HG02763 (cell line): ENCODE measurements around the gene CERKL.
A peak's percentile ranks its signal among the peaks of the same experiment; 100 is the strongest.

Experiments
- ATAC-seq: cut with Tn5 transposase; IDR thresholded peaks from one replicate; pipeline ENCODE4 v1.9.1; 2021; ENCODE audit warnings: mild to moderate bottlenecking, moderate library complexity; ENCODE audit not compliant: unreplicated experiment

The CERKL gene

GRCh38 chr2:181628590-181629585, 28.0 kb downstream of the CERKL start:
- no peak for ATAC-seq

- ATAC-seq: no peak
Observed at GRCh38 chr2:181627545-181627944, 29.4 kb downstream of the CERKL start.

- ATAC-seq: no peak
Observed at GRCh38 chr2:181626671-181627070, 30.2 kb downstream of the CERKL start.

DNA sequence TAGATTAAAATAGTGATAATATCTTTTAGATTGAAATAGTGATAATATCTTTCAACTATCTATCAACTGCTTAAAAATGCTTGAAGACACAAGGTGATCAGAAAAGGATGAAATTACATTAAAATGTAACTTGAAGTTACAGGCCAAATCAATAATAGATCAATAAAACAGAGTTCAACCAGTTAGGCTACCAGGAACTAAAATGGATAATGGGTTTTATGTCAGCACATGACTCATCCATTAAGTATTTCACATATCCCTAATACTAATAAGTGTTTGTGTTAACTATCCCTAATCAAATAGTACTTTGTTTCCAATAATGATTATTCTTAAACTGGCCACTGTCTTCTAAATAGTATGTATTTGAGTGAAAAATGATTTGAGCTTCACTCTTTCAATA, 33.7 kb downstream of the CERKL start:
- ATAC-seq: no peak

- no peak for ATAC-seq
Observed at GRCh38 chr2:181621779-181622490, 35.0 kb downstream of the CERKL start.

DNA sequence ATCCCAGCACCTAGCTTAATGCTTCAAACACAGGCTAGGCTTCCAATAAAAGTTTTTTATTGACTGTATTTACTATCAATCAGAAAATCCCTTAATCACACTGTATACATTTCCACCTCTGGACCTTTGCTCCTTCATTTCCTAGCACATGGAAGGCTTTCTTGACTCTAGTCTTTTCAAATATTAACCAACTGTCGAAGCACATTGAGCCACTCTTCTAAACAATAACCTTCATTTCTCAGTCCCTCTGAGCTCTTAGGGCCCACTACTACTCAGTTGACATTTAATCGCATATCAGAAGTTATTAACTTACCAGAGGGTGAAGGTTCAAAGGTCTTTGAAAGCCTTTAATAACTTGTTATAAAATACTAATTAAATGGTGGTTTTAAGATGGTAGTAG, 37.4 kb downstream of the CERKL start:
- ATAC-seq: no peak

DNA sequence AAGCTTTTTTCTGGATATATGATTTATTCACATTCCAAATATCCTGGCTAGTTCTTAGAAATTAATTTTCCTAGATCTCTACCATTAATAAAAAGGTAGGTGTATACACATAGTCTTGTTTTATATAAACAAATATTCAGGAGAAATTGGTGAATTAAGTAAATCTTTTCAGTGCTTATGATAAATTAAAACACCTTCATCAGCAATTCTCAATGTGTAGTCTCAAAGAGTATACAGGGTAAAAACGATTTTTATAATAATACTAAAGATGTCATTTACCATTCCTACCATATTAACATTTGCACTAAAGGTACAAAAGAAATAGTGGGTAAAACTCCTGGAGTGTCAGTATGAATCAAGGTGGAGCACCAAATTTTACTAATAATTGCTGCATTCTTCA, 40.2 kb downstream of the CERKL start:
- no peak for ATAC-seq

GRCh38 chr2:181614874-181615638, 41.8 kb downstream of the CERKL start:
- no peak for ATAC-seq

DNA sequence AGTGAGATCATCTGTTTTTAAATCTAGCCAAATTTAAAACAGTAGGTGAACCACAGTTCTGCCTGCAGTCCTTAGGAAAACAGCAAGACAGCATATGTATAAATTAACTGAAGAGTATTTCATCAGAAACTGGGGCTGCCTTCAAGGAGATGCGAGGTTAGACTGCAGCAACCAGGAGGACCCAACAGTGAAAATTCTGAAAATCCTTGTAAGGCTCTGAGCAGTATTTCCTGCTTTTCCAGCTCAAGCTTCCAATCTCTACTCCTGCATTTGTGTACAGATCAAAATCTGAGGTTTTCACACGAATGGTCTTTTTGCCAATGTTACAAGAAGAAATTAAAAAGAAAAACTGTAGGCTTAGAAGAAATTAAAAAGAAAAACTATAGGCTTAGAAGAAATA, 43.7 kb downstream of the CERKL start:
- ATAC-seq: no peak

DNA sequence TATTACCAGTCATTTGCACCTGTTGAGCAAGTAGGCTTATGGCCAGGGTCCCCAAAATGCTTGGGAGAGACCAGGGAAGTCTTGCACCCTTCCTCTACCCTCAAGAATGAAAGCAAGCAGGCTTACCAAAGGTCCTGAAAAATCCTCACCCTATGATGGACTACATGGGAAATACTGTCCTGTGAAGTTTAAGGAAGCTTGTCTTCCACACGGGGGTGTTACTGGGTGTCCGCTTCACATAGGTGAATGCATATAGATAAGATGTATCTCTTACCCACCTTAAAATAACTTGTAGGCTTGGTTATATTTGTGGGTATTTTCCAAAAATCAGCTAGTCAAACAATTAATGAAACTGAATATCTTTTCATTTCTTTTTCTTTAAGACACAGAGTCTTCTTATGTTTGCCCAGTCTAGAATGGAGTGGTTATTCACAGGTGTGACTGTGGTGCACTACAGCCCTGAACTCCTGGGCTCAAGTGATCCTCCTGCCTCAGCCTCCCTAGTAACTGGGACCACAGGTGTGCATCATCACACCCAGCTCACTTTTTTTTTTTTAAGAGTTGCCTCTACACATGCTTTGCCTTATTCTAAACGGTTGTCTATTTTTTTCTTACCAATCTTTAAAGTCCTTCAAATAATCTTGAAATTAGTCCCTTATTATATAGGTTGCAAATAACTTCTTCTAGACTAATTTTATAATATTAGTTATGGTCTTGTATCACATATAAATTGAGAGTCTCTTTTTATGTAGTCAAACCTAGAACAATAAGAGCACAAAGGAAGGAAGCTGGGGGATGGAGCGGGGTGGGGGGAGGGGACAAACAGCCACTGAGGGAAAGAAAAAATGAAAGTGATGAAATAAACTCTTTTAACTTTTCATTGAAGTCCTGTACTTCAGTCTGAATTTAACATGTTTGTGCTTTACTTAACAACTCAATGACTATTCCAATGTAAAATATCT, 49.0 kb downstream of the CERKL start:
- no peak for ATAC-seq

DNA sequence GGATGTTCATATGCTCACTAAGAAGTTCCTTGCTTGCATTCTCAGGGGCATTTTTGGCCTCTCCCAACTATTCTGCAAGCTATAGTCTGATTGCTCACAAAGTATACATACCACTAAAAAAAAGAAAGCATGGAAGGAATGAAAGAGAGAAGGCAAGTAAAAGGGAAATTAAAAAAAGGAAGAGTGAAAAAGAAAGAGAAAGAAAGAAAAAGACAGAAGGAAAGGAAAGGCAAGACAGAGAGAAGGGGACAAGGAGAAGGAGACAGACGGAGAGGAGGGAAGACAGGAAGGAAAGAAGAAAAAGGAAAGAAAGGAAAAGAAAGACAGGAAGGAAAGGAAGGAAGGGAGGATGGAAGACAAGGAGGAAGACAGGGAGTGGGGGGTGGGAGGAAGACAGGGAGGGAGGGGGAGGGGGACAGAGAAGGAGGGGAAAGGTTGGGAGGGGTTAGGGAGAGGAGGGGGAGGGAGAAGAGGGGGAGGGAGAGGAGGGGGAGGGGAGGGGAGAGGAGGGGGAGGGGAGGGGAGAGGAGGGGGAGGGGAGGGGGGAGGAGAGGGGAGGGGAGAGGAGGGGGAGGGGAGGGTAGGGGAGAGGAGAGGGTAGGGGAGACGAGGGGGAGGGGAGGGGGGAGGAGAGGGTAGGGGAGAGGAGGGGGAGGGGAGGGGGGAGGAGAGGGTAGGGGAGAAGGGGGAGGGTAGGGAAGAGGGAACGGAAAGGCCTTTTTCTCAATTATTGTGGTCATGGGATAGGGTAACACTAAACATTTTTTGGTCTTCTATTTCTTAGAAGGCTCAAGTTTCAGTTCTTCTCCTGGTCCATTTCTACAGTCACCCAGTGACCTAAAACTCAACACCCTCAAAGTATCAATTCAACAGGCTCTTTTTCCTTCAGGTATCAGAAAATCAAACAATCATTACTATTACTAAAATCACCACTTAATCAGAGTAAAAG, 50.7 kb downstream of the CERKL start:
- no peak for ATAC-seq

- ATAC-seq: no peak
Observed at GRCh38 chr2:181602017-181602416, 54.9 kb downstream of the CERKL start.

GRCh38 chr2:181596556-181596955, 60.3 kb downstream of the CERKL start:
- ATAC-seq: no peak

GRCh38 chr2:181594322-181594721, 62.6 kb downstream of the CERKL start:
- no peak for ATAC-seq

DNA sequence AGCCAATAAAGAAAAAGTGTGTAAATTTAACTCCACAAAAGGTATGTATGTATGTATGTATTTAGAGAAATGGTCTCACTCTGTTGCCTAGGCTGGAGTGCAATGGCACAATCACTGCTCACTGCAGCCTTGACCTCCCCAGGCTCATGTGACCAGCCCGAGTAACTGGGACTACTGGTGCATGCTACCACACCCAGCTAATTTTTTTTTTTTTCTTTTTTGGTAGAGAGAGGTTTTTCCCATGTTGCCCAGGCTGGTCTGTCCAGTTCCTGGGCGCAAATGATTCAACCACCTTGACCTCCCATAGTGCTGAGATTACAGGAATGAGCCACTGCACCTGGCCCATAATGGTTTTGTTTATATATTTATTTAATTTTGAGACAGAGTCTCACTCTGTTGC, 67.1 kb downstream of the CERKL start:
- no peak for ATAC-seq

DNA sequence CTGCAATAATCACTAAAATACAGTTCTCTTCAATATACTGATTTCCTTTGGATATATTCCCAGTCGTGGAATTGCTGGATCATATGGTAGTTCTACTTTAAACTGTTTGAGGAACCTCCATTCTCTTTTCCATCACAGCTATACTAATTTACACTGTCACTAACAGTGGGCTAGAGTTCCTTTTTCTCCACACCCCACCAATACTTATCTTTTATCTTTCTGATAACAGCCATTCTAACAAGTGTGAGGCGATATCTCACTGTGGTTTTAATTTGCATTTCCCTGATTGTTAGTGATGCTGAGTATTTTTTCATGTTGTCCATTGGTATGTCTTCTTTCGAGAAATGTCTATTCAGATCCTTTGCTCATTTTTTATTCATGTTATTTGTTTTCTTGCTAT, 68.4 kb downstream of the CERKL start:
- no peak for ATAC-seq

GRCh38 chr2:181586569-181587081, 70.3 kb downstream of the CERKL start:
- peak; percentile 94 for ATAC-seq

- no peak for ATAC-seq
Observed at GRCh38 chr2:181585732-181586131, 71.2 kb downstream of the CERKL start.

GRCh38 chr2:181581534-181581933, 75.4 kb downstream of the CERKL start:
- ATAC-seq: no peak
